Hepatocyte (in vitro differentiated cells): ENCODE results near the gene SCFD2. TPM values are rescaled to one million over a fixed set of nuclear protein-coding genes. Genes with fewer than 3 reads are reported as not detected.

Source experiments
- DNase-seq: peaks from one replicate; pipeline ENCODE4 v3.0.0-alpha.2; 2016; ENCODE audit warnings: low spot score
- H2AFZ ChIP-seq: fragments of 200-600 bp; sonication (generic); 2 replicates; pipeline ENCODE4 v1.6.0; 2016; ENCODE audit warnings: antibody characterized with exemption, mild to moderate bottlenecking
- H3K27ac ChIP-seq: fragments of 200-600 bp; sonication (generic); 2 replicates; pipeline ENCODE4 v1.5.1; 2016; ENCODE audit warnings: mild to moderate bottlenecking
- H3K27me3 ChIP-seq: fragments of 200-600 bp; sonication (generic); 2 replicates; pipeline ENCODE4 v1.6.1; 2016
- H3K36me3 ChIP-seq: fragments of 200-600 bp; sonication (generic); replicated peaks from 2 replicates; pipeline ENCODE4 v1.5.1; 2016; ENCODE audit warnings: low read depth; ENCODE audit not compliant: insufficient read depth
- H3K4me1 ChIP-seq: fragments of 200-600 bp; sonication (generic); 2 replicates; pipeline ENCODE4 v1.5.1; 2016; ENCODE audit warnings: mild to moderate bottlenecking, moderate library complexity; ENCODE audit not compliant: insufficient read depth
- H3K4me2 ChIP-seq: fragments of 200-600 bp; sonication (generic); 2 replicates; pipeline ENCODE4 v1.6.0; 2016
- H3K4me3 ChIP-seq: fragments of 200-600 bp; sonication (generic); 2 replicates; pipeline ENCODE4 v1.5.1; 2016; ENCODE audit warnings: mild to moderate bottlenecking
- H3K79me2 ChIP-seq: fragments of 200-600 bp; sonication (generic); 2 replicates; pipeline ENCODE4 v1.6.0; 2017; ENCODE audit warnings: mild to moderate bottlenecking
- H3K9me2 ChIP-seq: fragments of 200-600 bp; sonication (generic); replicated peaks from 2 replicates; pipeline ENCODE4 v1.6.0; 2017; ENCODE audit warnings: mild to moderate bottlenecking; ENCODE audit not compliant: insufficient read depth
- H3K9me3 ChIP-seq: fragments of 200-600 bp; sonication (generic); 2 replicates; pipeline ENCODE4 v1.5.1; 2016; ENCODE audit warnings: low read depth, mild to moderate bottlenecking
- H4K20me1 ChIP-seq: fragments of 200-600 bp; sonication (generic); 2 replicates; pipeline ENCODE4 v1.6.0; 2016; ENCODE audit warnings: mild to moderate bottlenecking; ENCODE audit not compliant: insufficient read depth, poor library complexity, severe bottlenecking
- EZH2 ChIP-seq: fragments of 200-600 bp; sonication (generic); IDR thresholded peaks from 2 replicates; pipeline ENCODE4 v1.6.1; 2016; ENCODE audit warnings: antibody characterized with exemption, mild to moderate bottlenecking, borderline replicate concordance
- EZH2phosphoT487 ChIP-seq: fragments of 200-600 bp; sonication (generic); IDR thresholded peaks from one replicate; pipeline ENCODE4 v1.6.1; 2018; ENCODE audit warnings: antibody characterized with exemption, mild to moderate bottlenecking, low read depth, moderate library complexity; ENCODE audit not compliant: unreplicated experiment, severe bottlenecking
- WGBS: methylation state at CpG from one replicate; pipeline ENCODE4 v1.1.6; 2016; ENCODE audit warnings: low lambda C conversion rate; ENCODE audit errors: missing lambda C conversion rate; 5-methylcytosine and 5-hydroxymethylcytosine counted together
- polyA plus RNA-seq: library from polyadenylated mRNA; unstranded; fragments of >200 nt; fragmentation: Nextera tagmentation; extraction: Ambion mirVana; gene quantifications from 2 replicates; pipeline ENCODE4 v1.2.1, GENCODE V29; 2016
- total RNA-seq: library from RNA; depleted of rRNA; stranded (reverse); fragments of >200 nt; gene quantifications from 2 replicates; pipeline ENCODE4 v1.2.3, GENCODE V29; 2014
- TF ChIP-seq, protein P1 (sequence below): fragments of 200-600 bp; sonication (generic); IDR thresholded peaks from 2 replicates; pipeline ENCODE4 v1.5.1; 2016; ENCODE audit warnings: antibody characterized with exemption, mild to moderate bottlenecking; ENCODE audit not compliant: poor library complexity

SCFD2 gene
- total and polyA plus RNA-seq, 2 experiments from 2014 or later, result 8.4 to 15.7 TPM

DNA sequence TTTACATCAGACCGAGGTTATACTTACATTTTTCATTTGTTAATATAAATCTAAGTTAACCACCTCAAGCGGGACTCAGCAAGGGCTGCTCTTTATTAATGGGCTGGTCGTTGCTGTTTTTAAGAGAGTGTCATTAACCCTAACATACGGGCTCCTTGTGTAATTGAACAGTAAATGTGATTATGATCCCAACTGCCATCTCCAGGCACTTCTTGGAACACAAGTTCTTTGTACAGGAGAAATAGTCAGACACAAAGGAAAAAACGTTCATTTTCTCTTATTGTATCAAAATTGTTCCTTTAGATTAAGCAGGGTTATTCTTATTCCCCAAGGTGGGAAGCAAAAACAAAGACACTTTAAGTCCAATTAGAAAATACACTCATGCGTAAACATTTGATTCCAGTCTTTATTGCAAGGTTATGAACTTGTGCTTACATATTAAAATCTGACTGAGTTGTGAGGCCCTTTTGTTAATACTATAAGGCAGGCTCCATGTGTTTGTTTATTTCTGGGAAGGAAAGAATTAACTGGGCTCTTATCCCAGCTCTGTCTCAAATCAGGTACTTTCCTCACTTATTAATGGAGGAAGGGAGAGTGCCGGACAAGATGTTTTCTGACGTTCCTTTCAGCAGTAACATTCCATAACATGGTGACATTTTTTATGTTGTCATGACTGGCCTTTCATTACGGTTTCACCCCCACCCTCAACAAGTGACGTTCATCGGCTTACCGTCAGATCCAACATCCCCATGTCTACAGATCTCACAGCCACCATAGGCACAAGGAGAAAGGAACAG lies 407.8 kb downstream of the SCFD2 start:
- Histone ChIP-seq H3K36me3 (no peaks in the 10 kb centered on the region), H4K20me1 (no peaks in the 10 kb centered on the region), H3K27me3 (no peaks in the 10 kb centered on the region), H3K9me2 (no peaks in the 10 kb centered on the region), H3K4me1 (peaks cover 38% of the 10 kb centered on the region), H3K9me3 (no peaks in the 10 kb centered on the region), H2AFZ (no peak overlapping the region), H3K27ac (peak overlapping the region; percentile 75), H3K4me2 (peak overlapping the region; percentile 46), H3K79me2 (no peaks in the 10 kb centered on the region), H3K4me3 (no peak overlapping the region)
- no peak for DNase-seq
- TF ChIP-seq EZH2 (no peak), EZH2phosphoT487 (no peak)
- TF ChIP-seq, protein P1, sequence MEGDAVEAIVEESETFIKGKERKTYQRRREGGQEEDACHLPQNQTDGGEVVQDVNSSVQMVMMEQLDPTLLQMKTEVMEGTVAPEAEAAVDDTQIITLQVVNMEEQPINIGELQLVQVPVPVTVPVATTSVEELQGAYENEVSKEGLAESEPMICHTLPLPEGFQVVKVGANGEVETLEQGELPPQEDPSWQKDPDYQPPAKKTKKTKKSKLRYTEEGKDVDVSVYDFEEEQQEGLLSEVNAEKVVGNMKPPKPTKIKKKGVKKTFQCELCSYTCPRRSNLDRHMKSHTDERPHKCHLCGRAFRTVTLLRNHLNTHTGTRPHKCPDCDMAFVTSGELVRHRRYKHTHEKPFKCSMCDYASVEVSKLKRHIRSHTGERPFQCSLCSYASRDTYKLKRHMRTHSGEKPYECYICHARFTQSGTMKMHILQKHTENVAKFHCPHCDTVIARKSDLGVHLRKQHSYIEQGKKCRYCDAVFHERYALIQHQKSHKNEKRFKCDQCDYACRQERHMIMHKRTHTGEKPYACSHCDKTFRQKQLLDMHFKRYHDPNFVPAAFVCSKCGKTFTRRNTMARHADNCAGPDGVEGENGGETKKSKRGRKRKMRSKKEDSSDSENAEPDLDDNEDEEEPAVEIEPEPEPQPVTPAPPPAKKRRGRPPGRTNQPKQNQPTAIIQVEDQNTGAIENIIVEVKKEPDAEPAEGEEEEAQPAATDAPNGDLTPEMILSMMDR, result no peak
- 55% methylated on average over 12 of the region's 12 CpGs for WGBS

DNA sequence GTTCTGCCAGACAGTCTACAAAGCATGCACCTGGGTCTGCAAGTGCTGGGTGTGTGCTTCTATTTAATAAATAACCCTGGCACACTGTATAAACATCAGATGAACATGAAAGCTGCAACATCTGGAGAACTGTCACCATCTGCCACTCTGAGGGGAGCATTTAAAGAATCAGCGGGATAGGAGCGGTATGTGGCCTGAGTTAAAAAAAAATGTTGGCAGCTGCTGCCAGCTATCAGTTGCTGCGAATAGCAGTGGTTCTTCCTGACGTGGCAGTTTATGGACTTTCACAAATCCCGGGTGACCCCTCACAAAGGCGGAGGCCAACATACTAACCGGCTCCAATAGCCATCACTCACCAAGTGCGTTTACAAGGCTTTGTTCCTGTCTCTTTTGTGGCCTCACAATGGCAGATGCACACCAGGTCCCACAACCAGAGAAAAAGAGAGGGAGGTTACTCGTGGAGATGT lies 408.6 kb downstream of the SCFD2 start:
- DNase-seq, result peak; percentile 30
- WGBS, result 23% methylated on average over 9 of the region's 9 CpGs
- H3K4me2 ChIP-seq, result peak overlapping the region; percentile 46
- H3K4me3 ChIP-seq, result no peak overlapping the region
- no peaks in the 10 kb centered on the region for H3K27me3 ChIP-seq
- peaks cover 38% of the 10 kb centered on the region for H3K4me1 ChIP-seq
- H2AFZ ChIP-seq, result no peak overlapping the region
- peak overlapping the region; percentile 75 for H3K27ac ChIP-seq
- no peaks in the 10 kb centered on the region for H3K36me3 ChIP-seq
- TF ChIP-seq EZH2phosphoT487, result no peak
- TF ChIP-seq, protein P1, result no peak
- TF ChIP-seq EZH2, result no peak
- no peaks in the 10 kb centered on the region for H3K79me2 ChIP-seq
- no peaks in the 10 kb centered on the region for H3K9me3 ChIP-seq
- H4K20me1 ChIP-seq, result no peaks in the 10 kb centered on the region
- no peaks in the 10 kb centered on the region for H3K9me2 ChIP-seq

DNA sequence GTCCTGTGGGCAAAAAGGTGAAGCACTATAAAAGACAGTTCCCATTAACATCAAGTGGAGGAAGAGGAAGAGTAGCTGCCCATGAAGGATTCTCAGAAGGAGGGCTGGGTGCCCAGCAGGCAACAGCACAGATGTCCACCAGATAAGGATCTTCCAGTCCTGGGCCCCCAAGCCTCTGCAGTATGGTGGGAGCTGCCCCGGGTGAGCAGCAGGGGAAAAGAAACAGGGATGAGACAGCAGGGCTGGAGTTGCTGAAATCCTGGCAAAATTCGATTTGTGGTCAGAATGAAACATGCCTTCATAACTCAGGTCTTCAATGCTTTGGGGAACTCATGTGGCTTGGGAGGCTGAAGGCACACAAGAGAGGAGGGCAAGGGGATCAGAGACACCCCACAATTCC lies 409.2 kb downstream of the SCFD2 start:
- peaks cover 38% of the 10 kb centered on the region for H3K4me1 ChIP-seq
- no peaks in the 10 kb centered on the region for H3K9me3 ChIP-seq
- H3K9me2 ChIP-seq, result no peaks in the 10 kb centered on the region
- no peak for DNase-seq
- no peaks in the 10 kb centered on the region for H4K20me1 ChIP-seq
- H3K27me3 ChIP-seq, result no peaks in the 10 kb centered on the region
- H2AFZ ChIP-seq, result no peak overlapping the region
- H3K79me2 ChIP-seq, result no peaks in the 10 kb centered on the region
- no peaks in the 10 kb centered on the region for H3K36me3 ChIP-seq
- H3K27ac ChIP-seq, result peak overlapping the region; percentile 75
- 68% methylated on average over 2 of the region's 2 CpGs for WGBS
- H3K4me2 ChIP-seq, result peak overlapping the region; percentile 46
- no peak overlapping the region for H3K4me3 ChIP-seq
- TF ChIP-seq EZH2, result no peak
- TF ChIP-seq, protein P1, result no peak
- TF ChIP-seq EZH2phosphoT487, result no peak
